ENCODE data around the gene PLAGL2. TPM values are rescaled to one million over a fixed set of nuclear protein-coding genes. Genes with fewer than 3 reads are reported as not detected.

The PLAGL2 gene
- total and polyA plus RNA-seq, 10 donors, result 2.2 to 16.6 (median 12.1) TPM

GRCh38 chr20:32226391-32226790 is 18.8 kb upstream of the PLAGL2 start:
- H3K4me3 ChIP-seq, result no peak overlapping the region
- 54 to 95% (median 81%) methylated on average over 1 of the region's 1 CpG for WGBS, 5 donors
- H3K27ac ChIP-seq, result peak overlapping the region in 1 of 8 donors; percentile 59
- peaks cover 0 to 91% (median 58%) of the 10 kb centered on the region in 6 donors for H3K36me3 ChIP-seq
- no peak for DNase-seq
- no peaks in the 10 kb centered on the region for H3K27me3 ChIP-seq (replicated peaks in 1 of 7)
- TF ChIP-seq, protein P1, sequence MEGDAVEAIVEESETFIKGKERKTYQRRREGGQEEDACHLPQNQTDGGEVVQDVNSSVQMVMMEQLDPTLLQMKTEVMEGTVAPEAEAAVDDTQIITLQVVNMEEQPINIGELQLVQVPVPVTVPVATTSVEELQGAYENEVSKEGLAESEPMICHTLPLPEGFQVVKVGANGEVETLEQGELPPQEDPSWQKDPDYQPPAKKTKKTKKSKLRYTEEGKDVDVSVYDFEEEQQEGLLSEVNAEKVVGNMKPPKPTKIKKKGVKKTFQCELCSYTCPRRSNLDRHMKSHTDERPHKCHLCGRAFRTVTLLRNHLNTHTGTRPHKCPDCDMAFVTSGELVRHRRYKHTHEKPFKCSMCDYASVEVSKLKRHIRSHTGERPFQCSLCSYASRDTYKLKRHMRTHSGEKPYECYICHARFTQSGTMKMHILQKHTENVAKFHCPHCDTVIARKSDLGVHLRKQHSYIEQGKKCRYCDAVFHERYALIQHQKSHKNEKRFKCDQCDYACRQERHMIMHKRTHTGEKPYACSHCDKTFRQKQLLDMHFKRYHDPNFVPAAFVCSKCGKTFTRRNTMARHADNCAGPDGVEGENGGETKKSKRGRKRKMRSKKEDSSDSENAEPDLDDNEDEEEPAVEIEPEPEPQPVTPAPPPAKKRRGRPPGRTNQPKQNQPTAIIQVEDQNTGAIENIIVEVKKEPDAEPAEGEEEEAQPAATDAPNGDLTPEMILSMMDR (IDR thresholded peaks at IDR 0.05 in 8 of 11, conservative IDR thresholded peaks at IDR 0.05 in 3 of 11), result no peak
- TF ChIP-seq POLR2A (IDR thresholded peaks at IDR 0.05) (no peak), POLR2AphosphoS5 (IDR thresholded peaks at IDR 0.05) (no peak)
- H3K9me3 ChIP-seq, result no peaks in the 10 kb centered on the region
- intact Hi-C loops (cut with DNase I; ENCODE audit: low total_unique reads), result no loop called here
- H3K4me1 ChIP-seq, result peaks cover 0 to 20% (median 6%) of the 10 kb centered on the region in 6 donors

DNA sequence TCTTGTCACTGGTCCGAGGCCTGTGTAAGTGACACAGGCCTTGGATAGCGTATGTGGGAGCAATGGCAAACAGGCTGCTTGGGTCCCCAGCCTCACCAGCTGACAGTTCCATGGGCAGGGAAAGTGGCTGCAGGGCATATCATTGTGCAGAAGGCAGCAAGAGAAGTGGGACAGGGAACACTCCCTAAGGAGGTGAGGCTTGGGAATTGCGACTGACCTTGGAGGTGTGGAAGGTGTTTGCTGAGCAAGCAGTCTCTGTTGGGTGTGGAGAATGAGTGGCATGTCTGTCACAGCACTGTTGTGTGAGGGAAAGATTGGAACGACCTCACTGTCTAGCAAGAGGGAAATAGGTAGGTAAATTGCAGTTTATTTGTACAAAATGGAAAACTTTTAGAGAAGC is 16.9 kb upstream of the PLAGL2 start:
- Histone ChIP-seq H3K4me1 (peaks cover 0 to 17% (median 5%) of the 10 kb centered on the region in 6 donors), H3K36me3 (peaks cover 0 to 92% (median 65%) of the 10 kb centered on the region in 6 donors), H3K9me3 (no peaks in the 10 kb centered on the region), H3K4me3 (no peak overlapping the region), H3K27ac (no peak overlapping the region), H3K27me3 (replicated peaks in 1 of 7) (no peaks in the 10 kb centered on the region)
- TF ChIP-seq POLR2AphosphoS5 (IDR thresholded peaks at IDR 0.05) (no peak), POLR2A (IDR thresholded peaks at IDR 0.05) (no peak)
- TF ChIP-seq, protein P1 (IDR thresholded peaks at IDR 0.05 in 8 of 11, conservative IDR thresholded peaks at IDR 0.05 in 3 of 11), result no peak
- DNase-seq, result no peak
- intact Hi-C loops (cut with DNase I; ENCODE audit: low total_unique reads), result no loop called here
- 89 to 97% (median 96%) methylated on average over 4 of the region's 4 CpGs for WGBS, 5 donors

- no peak for DNase-seq
- no peak overlapping the region for H3K27ac ChIP-seq
- no peaks in the 10 kb centered on the region for H3K9me3 ChIP-seq
- no peaks in the 10 kb centered on the region for H3K4me1 ChIP-seq
- 96 to 99% (median 97%) methylated on average over 5 of the region's 5 CpGs for whole genome bisulfite sequencing, 5 donors
- H3K27me3 ChIP-seq (replicated peaks in 1 of 7), result no peaks in the 10 kb centered on the region
- TF ChIP-seq, protein P1 (IDR thresholded peaks at IDR 0.05 in 8 of 11, conservative IDR thresholded peaks at IDR 0.05 in 3 of 11), result no peak
- no peak for TF ChIP-seq POLR2A (IDR thresholded peaks at IDR 0.05)
- no peak for TF ChIP-seq POLR2AphosphoS5 (IDR thresholded peaks at IDR 0.05)
- intact Hi-C loops (cut with DNase I; ENCODE audit: low total_unique reads), result no loop called here
- no peak overlapping the region for H3K4me3 ChIP-seq
- peaks cover 0 to 100% (median 64%) of the 10 kb centered on the region in 6 donors for H3K36me3 ChIP-seq
These were observed 10.8 kb upstream of the PLAGL2 start for GRCh38 chr20:32218156-32218900.
